OCI-LY3 (cell line): ENCODE results near the gene RANBP1.
A peak's percentile ranks its signal among the peaks of the same experiment; 100 is the strongest.

ENCODE experiments used
- H2AFZ ChIP-seq: fragments of 200-600, 300-600 bp; shearing (Covaris generic); 2 replicates; pipeline ENCODE4 v1.6.0; 2014; ENCODE audit warnings: antibody characterized with exemption, low read depth, low read length
- H3K27ac ChIP-seq: fragments of 200-600, 300-600 bp; sonication (generic); 2 replicates; pipeline ENCODE4 v1.5.1; 2014; ENCODE audit warnings: mild to moderate bottlenecking, low read length, moderate library complexity, mixed read lengths
- H3K27me3 ChIP-seq: fragments of 200-600, 300-600 bp; sonication (generic); 2 replicates; pipeline ENCODE4 v1.6.1; 2014; ENCODE audit warnings: low read depth, low read length, mixed read lengths
- H3K36me3 ChIP-seq: fragments of 200-600, 300-600 bp; sonication (generic); replicated peaks from 2 replicates; pipeline ENCODE3; 2014; ENCODE audit warnings: low read depth, low read length, mixed read lengths
- H3K4me1 ChIP-seq: fragments of 300-600, 200-600 bp; sonication (generic); 2 replicates; pipeline ENCODE4 v1.6.1; 2014; ENCODE audit warnings: low read length, mixed read lengths
- H3K4me2 ChIP-seq: fragments of 200-600, 300-600 bp; sonication (generic); 2 replicates; pipeline ENCODE4 v1.6.1; 2014; ENCODE audit warnings: low read length, mixed read lengths
- H3K4me3 ChIP-seq: fragments of 300-600, 200-600 bp; sonication (generic); 2 replicates; pipeline ENCODE4 v1.5.1; 2014; ENCODE audit warnings: antibody characterized with exemption, mild to moderate bottlenecking, low read length, moderate library complexity
- H3K79me2 ChIP-seq: fragments of 300-600, 200-600 bp; shearing (Covaris generic); 2 replicates; pipeline ENCODE4 v1.6.1; 2014; ENCODE audit warnings: mild to moderate bottlenecking, low read length, mixed read lengths
- H3K9ac ChIP-seq: fragments of 300-600, 200-600 bp; shearing (Covaris generic); 2 replicates; pipeline ENCODE4 v1.6.0; 2014; ENCODE audit warnings: mild to moderate bottlenecking, low read length, moderate library complexity
- H3K9me3 ChIP-seq: fragments of 200-600, 300-600 bp; shearing (Covaris generic); 2 replicates; pipeline ENCODE4 v1.6.1; 2014; ENCODE audit warnings: low read length, mixed read lengths; ENCODE audit not compliant: insufficient read depth
- H4K20me1 ChIP-seq: fragments of 200-600, 300-600 bp; sonication (generic); 2 replicates; pipeline ENCODE4 v1.6.1; 2016; ENCODE audit warnings: low read length, mixed read lengths; ENCODE audit not compliant: insufficient read depth
- CTCF ChIP-seq: fragments of 200-600, 300-600 bp; sonication (generic); IDR thresholded peaks from 2 replicates; pipeline ENCODE4 v1.5.1; 2014; ENCODE audit warnings: antibody characterized with exemption, low read length, low read depth
- EZH2phosphoT487 ChIP-seq: fragments of 200-600 bp; shearing (Covaris generic); IDR thresholded peaks from 2 replicates; pipeline ENCODE4 v1.6.1; 2018; ENCODE audit warnings: antibody characterized with exemption, mixed run types, low read depth

The RANBP1 gene

DNA sequence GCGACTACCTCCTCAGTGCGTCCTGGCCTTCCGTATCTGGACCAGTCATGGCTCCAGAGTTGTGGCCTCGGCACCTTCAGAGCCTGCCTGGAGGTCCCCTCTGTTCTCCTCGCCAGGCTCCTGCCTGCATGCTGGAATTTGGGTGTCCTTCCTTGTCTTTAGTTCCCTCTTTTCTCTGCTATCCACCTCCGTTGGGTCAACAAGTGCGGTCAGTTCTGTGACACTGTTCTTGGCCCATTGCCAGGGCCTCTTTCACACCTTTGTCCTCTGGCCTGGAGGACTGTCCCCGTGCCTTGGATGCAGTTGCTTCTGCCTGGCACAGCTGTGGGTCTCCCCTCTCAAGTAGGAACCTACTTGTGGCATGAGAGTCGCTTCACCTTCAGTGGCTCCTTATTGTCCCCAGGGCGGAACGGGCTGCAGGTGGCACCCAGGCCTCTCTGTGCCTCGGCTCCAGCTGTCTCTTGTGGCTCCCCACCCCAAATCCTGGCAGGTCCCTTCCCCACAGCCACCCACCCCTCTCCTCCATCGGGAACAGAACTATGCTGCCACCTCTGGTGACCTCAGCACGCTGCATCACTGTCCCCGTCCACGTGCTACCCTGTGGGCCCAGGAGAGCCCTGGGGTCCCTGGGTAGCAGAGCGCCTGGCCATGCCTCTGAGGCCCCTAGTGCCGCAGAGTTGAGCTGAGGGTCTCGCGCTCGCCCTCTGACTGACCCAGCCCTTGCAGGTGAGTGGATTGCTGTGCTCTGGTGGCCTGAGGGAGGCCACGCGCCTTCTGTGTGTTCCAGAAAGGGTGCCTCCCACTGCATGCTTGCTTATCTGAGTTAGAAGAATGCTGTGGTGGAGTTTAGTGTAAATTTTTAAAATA, 31.1 kb upstream of the RANBP1 start:
- Histone ChIP-seq H3K79me2 (peaks cover 60% of the 10 kb centered on the region), H3K4me3 (no peak overlapping the region), H3K36me3 (peaks cover 35% of the 10 kb centered on the region), H3K4me1 (peaks cover 8% of the 10 kb centered on the region), H3K27ac (no peak overlapping the region), H3K9ac (no peak overlapping the region), H3K9me3 (no peaks in the 10 kb centered on the region), H2AFZ (no peak overlapping the region), H3K27me3 (no peaks in the 10 kb centered on the region), H3K4me2 (no peak overlapping the region), H4K20me1 (peaks cover 26% of the 10 kb centered on the region)
- TF ChIP-seq EZH2phosphoT487 (no peak), CTCF (peak; percentile 59)

DNA sequence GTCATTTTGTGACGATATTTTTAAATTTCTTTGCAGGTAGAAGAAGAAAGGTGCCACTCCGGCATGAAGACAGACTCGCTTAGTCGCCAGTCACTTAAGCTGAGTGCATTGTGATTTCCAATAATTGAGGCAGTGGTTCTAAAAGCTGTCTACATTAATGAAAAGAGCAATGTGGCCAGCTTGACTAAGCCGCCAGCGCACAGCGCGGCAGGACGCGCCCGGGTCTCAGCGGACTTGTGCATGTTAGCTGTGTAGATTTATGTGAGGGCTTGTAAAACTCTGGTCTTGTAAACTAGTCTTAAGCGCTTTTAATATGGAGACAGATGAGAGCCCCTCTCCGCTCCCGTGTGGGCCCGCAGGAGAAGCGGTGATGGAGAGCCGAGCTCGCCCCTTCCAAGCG, 30.3 kb upstream of the RANBP1 start:
- H4K20me1 ChIP-seq, result peaks cover 26% of the 10 kb centered on the region
- H3K79me2 ChIP-seq, result peaks cover 54% of the 10 kb centered on the region
- H3K36me3 ChIP-seq, result peaks cover 44% of the 10 kb centered on the region
- no peak overlapping the region for H3K4me3 ChIP-seq
- TF ChIP-seq CTCF (no peak), EZH2phosphoT487 (no peak)
- no peak overlapping the region for H3K9ac ChIP-seq
- H3K27ac ChIP-seq, result no peak overlapping the region
- no peaks in the 10 kb centered on the region for H3K9me3 ChIP-seq
- no peaks in the 10 kb centered on the region for H3K27me3 ChIP-seq
- peaks cover 8% of the 10 kb centered on the region for H3K4me1 ChIP-seq
- no peak overlapping the region for H3K4me2 ChIP-seq
- no peak overlapping the region for H2AFZ ChIP-seq

- no peak for TF ChIP-seq CTCF
- TF ChIP-seq EZH2phosphoT487, result no peak
- H3K9me3 ChIP-seq, result no peaks in the 10 kb centered on the region
- no peaks in the 10 kb centered on the region for H3K27me3 ChIP-seq
- peaks cover 47% of the 10 kb centered on the region for H3K36me3 ChIP-seq
- no peak overlapping the region for H3K9ac ChIP-seq
- H3K27ac ChIP-seq, result no peak overlapping the region
- peaks cover 49% of the 10 kb centered on the region for H3K79me2 ChIP-seq
- no peak overlapping the region for H2AFZ ChIP-seq
- peaks cover 5% of the 10 kb centered on the region for H3K4me1 ChIP-seq
- peaks cover 26% of the 10 kb centered on the region for H4K20me1 ChIP-seq
- no peak overlapping the region for H3K4me3 ChIP-seq
- H3K4me2 ChIP-seq, result no peak overlapping the region
Measured at GRCh38 chr22:20086101-20086599, 29.8 kb upstream of the RANBP1 start.

DNA sequence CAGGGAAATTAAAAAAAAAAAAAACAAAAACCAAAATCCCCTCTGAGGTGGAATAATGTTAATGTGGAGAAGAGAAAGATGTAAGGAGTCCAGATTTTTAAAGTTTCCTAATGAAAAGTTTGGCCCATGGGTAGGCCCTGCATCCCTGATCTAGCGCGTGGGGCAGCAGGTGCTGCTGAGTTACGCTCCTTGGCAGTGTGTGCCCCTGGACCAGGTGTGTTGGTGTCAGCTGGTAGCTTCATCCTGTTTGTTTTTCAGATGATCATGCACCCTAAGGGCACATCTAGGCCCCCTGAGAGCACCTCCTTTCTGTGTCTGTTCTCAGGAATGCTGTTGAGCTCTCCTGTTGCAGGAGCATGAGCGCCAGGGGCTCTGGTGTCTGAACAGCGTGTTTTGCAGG, 29.1 kb upstream of the RANBP1 start:
- TF ChIP-seq CTCF (no peak), EZH2phosphoT487 (no peak)
- H3K9me3 ChIP-seq, result no peaks in the 10 kb centered on the region
- peaks cover 43% of the 10 kb centered on the region for H3K79me2 ChIP-seq
- H3K9ac ChIP-seq, result no peak overlapping the region
- H2AFZ ChIP-seq, result no peak overlapping the region
- no peak overlapping the region for H3K4me2 ChIP-seq
- no peaks in the 10 kb centered on the region; the same call in 1 of the 2 replicates for H3K4me1 ChIP-seq
- no peak overlapping the region for H3K4me3 ChIP-seq
- H3K27ac ChIP-seq, result no peak overlapping the region
- H4K20me1 ChIP-seq, result peaks cover 26% of the 10 kb centered on the region
- peaks cover 53% of the 10 kb centered on the region for H3K36me3 ChIP-seq
- no peaks in the 10 kb centered on the region for H3K27me3 ChIP-seq
